NCI-H82 treated with DMSO at 0.1 percent for 48 hours (cell line): Measurements from ENCODE around the gene CXorf49.
"Not testable (repeated sequence)": the region's sequence is repeated elsewhere in the genome, so short reads cannot be mapped to it uniquely, and the experiment has no call there.

Experiments used
- DNase-seq: peaks from one replicate; lab custom pipeline; 2025; ENCODE audit not compliant: unreplicated experiment; lab: John Stamatoyannopoulos, UW

The CXorf49 gene

GRCh38 chrX:71718185-71718584 lies at the start of gene CXorf49:
Gene CXorf49, minus strand, starts transcription at chrX:71718285. Its CDS starts 134 bp downstream, at chrX:71718151.
- DNase-seq, result not testable (repeated sequence)

GRCh38 chrX:71767134-71767533 lies 49.0 kb upstream of the CXorf49 start:
- not testable (repeated sequence) for DNase-seq

GRCh38 chrX:71765613-71766012 lies 47.5 kb upstream of the CXorf49 start:
- not testable (repeated sequence) for DNase-seq

- DNase-seq, result not testable (repeated sequence)
These were observed 46.7 kb upstream of the CXorf49 start for GRCh38 chrX:71764832-71765231.

GRCh38 chrX:71763049-71763448 lies 45.0 kb upstream of the CXorf49 start, which contains the start of gene CXorf49B:
Gene CXorf49B, plus strand, starts transcription at chrX:71763349. Its CDS starts 75 bp downstream, at chrX:71763424.
- not testable (repeated sequence) for DNase-seq

GRCh38 chrX:71760688-71761281 lies 42.7 kb upstream of the CXorf49 start:
- not testable (repeated sequence) for DNase-seq

- not testable (repeated sequence) for DNase-seq
These were observed 2.3 kb upstream of the CXorf49 start for GRCh38 chrX:71720289-71720886.

GRCh38 chrX:71719195-71719594 lies 1.1 kb upstream of the CXorf49 start:
- not testable (repeated sequence) for DNase-seq

GRCh38 chrX:71716323-71716722 lies 1.8 kb downstream of the CXorf49 start:
- DNase-seq, result not testable (repeated sequence)

- not testable (repeated sequence) for DNase-seq
These were observed 2.5 kb downstream of the CXorf49 start for GRCh38 chrX:71715551-71715950.

GRCh38 chrX:71714064-71714463 lies 4.0 kb downstream of the CXorf49 start:
- not testable (repeated sequence) for DNase-seq

GRCh38 chrX:71702853-71703252 lies 15.2 kb downstream of the CXorf49 start:
- DNase-seq, result not testable (repeated sequence)

- not testable (repeated sequence) for DNase-seq
These were observed 19.1 kb downstream of the CXorf49 start for GRCh38 chrX:71699023-71699344.

- not testable (repeated sequence) for DNase-seq
These were observed 19.6 kb downstream of the CXorf49 start for GRCh38 chrX:71698299-71699022.

GRCh38 chrX:71697466-71698298 lies 20.4 kb downstream of the CXorf49 start:
- not testable (repeated sequence) for DNase-seq

- DNase-seq, result not testable (repeated sequence)
These were observed 21.2 kb downstream of the CXorf49 start for GRCh38 chrX:71696641-71697465.

GRCh38 chrX:71679575-71680207 lies 38.4 kb downstream of the CXorf49 start:
- DNase-seq, result no peak

- not testable (repeated sequence) for DNase-seq
These were observed 40.9 kb downstream of the CXorf49 start for GRCh38 chrX:71677195-71677594.

GRCh38 chrX:71676068-71676795 lies 41.9 kb downstream of the CXorf49 start:
- not testable (repeated sequence) for DNase-seq
